H1 (cell line): Measurements from ENCODE around the gene SLC23A2. TPM values are rescaled to one million over a fixed set of nuclear protein-coding genes. Genes with fewer than 3 reads are reported as not detected.

ENCODE experiments used
- CTCF ChIA-PET: fragments of 300-600 bp; sonication (Branson Sonifier 250); formaldehyde crosslinking; loops from one replicate; lab custom pipeline; 2021; ENCODE audit not compliant: partially characterized antibody; lab: Charles Lee
- POLR2A ChIA-PET: fragments of 300-600 bp; sonication (Branson Sonifier 250); formaldehyde crosslinking; loops from one replicate; lab custom pipeline; 2021; ENCODE audit warnings: inconsistent platforms; ENCODE audit not compliant: partially characterized antibody; lab: Charles Lee
- DNase-seq, 2 experiments: peaks; one replicate each; pipeline versions ENCODE4 v3.0.0 to v3.0.0-alpha.2; 2010 to 2022; ENCODE audit warnings: low spot score in 2 of 2, low read depth in 1 of 2, mixed read lengths in 1 of 2
- FAIRE-seq: peaks from 2 replicates; lab custom pipeline; 2011; peaks lifted over from hg19 to GRCh38; lab: Jason Lieb, UNC
- H2AFZ ChIP-seq: 2 replicates; pipeline ENCODE4 v1.8.1; 2012; ENCODE audit warnings: low read length, inconsistent platforms
- H2AK5ac ChIP-seq: 2 replicates; pipeline ENCODE4 v1.6.1; 2013; ENCODE audit warnings: low read depth, low read length
- H2BK120ac ChIP-seq: replicated peaks from 2 replicates; pipeline ENCODE3; 2013; ENCODE audit warnings: low read depth, low read length, inconsistent platforms
- H2BK12ac ChIP-seq: 2 replicates; pipeline ENCODE4 v1.6.1; 2013; ENCODE audit warnings: low read depth, low read length
- H2BK15ac ChIP-seq: 2 replicates; pipeline ENCODE4 v1.6.1; 2013; ENCODE audit warnings: low read length
- H2BK20ac ChIP-seq: 2 replicates; pipeline ENCODE4 v1.6.1; 2013; ENCODE audit warnings: low read length
- H2BK5ac ChIP-seq: 2 replicates; pipeline ENCODE4 v1.6.1; 2013; ENCODE audit warnings: low read depth, low read length
- H3K14ac ChIP-seq: 2 replicates; pipeline ENCODE4 v1.6.1; 2013; ENCODE audit warnings: inconsistent platforms; ENCODE audit not compliant: insufficient read length
- H3K18ac ChIP-seq: 2 replicates; pipeline ENCODE4 v1.6.1; 2013; ENCODE audit warnings: low read length; ENCODE audit errors: extremely low read depth
- H3K23ac ChIP-seq: 2 replicates; pipeline ENCODE4 v1.6.1; 2013; ENCODE audit warnings: inconsistent platforms; ENCODE audit not compliant: insufficient read length
- H3K23me2 ChIP-seq: 2 replicates; pipeline ENCODE4 v1.6.1; 2013; ENCODE audit warnings: low read depth, low read length
- H3K27ac ChIP-seq: 2 replicates; pipeline ENCODE4 v1.6.1; 2011; ENCODE audit warnings: low read depth, low read length, inconsistent platforms
- H3K27me3 ChIP-seq, 4 experiments: replicated peaks in 1 of 4; 1 replicate in 1 of 4; 2 replicates in 3 of 4; pipeline versions ENCODE4 v1.6.1 to v1.8.1; 2011 to 2013; ENCODE audit warnings: low read length in 3 of 4, mild to moderate bottlenecking in 3 of 4, inconsistent platforms in 2 of 4, mixed read lengths in 2 of 4, moderate library complexity in 1 of 4; ENCODE audit not compliant: control insufficient read depth in 3 of 4, insufficient read depth in 3 of 4; ENCODE audit errors: extremely low read depth in 1 of 4
- H3K36me3 ChIP-seq, 4 experiments: 2 replicates each; pipeline versions ENCODE4 v1.6.1 to v1.8.1; 2011 to 2013; ENCODE audit warnings: mild to moderate bottlenecking in 4 of 4, low read length in 3 of 4, moderate library complexity in 2 of 4, control low read depth in 1 of 4, inconsistent platforms in 1 of 4; ENCODE audit not compliant: insufficient read depth in 4 of 4, control insufficient read depth in 2 of 4
- H3K4ac ChIP-seq: replicated peaks from 2 replicates; pipeline ENCODE3; 2013; ENCODE audit warnings: low read length, low read depth, mixed read lengths, inconsistent platforms; ENCODE audit not compliant: insufficient read length
- H3K4me1 ChIP-seq, 4 experiments: replicated peaks in 1 of 4; 1 replicate in 1 of 4; 2 replicates in 3 of 4; pipeline versions ENCODE4 v1.6.1 to v1.8.1; 2011 to 2013; ENCODE audit warnings: low read length in 3 of 4, inconsistent platforms in 2 of 4, mixed read lengths in 1 of 4; ENCODE audit not compliant: insufficient read depth in 4 of 4, control insufficient read depth in 3 of 4
- H3K4me2 ChIP-seq, 2 experiments: 2 replicates each; pipeline versions ENCODE4 v1.6.1 to v1.8.1; 2011 to 2013; ENCODE audit warnings: low read depth in 2 of 2, low read length in 2 of 2, control low read depth in 1 of 2, inconsistent platforms in 1 of 2, mild to moderate bottlenecking in 1 of 2; ENCODE audit not compliant: insufficient read depth in 1 of 2
- H3K4me3 ChIP-seq, 4 experiments: fragments of 200-600, 300-600 bp in 1 of 4; sonication (generic), shearing (Covaris generic), sonication (Bioruptor Twin) in 1 of 4; 2 replicates each; pipeline versions ENCODE4 v1.5.1 to v1.8.1; 2011 to 2016; ENCODE audit warnings: low read length in 4 of 4, low read depth in 3 of 4, control low read depth in 2 of 4, inconsistent platforms in 2 of 4, mild to moderate bottlenecking in 2 of 4, mixed read lengths in 1 of 4, moderate library complexity in 1 of 4; ENCODE audit not compliant: insufficient read depth in 2 of 4; ENCODE audit errors: extremely low read depth in 1 of 4
- H3K56ac ChIP-seq: replicated peaks from 2 replicates; pipeline ENCODE3; 2013; ENCODE audit warnings: low read depth, mild to moderate bottlenecking, mixed read lengths, low read length, inconsistent platforms; ENCODE audit not compliant: insufficient read length
- H3K79me1 ChIP-seq: 2 replicates; pipeline ENCODE4 v1.6.1; 2013; ENCODE audit warnings: low read depth, low read length, control low read depth
- H3K79me2 ChIP-seq, 2 experiments: 2 replicates each; pipeline versions ENCODE4 v1.6.1 to v1.8.1; 2012 to 2013; ENCODE audit warnings: low read length in 2 of 2, mild to moderate bottlenecking in 2 of 2, inconsistent platforms in 1 of 2; ENCODE audit not compliant: insufficient read depth in 2 of 2, control insufficient read depth in 1 of 2
- H3K9ac ChIP-seq, 4 experiments: replicated peaks in 1 of 4; 1 replicate in 1 of 4; 2 replicates in 3 of 4; pipeline versions ENCODE4 v1.6.1 to v1.8.1; 2011 to 2013; ENCODE audit warnings: low read depth in 3 of 4, low read length in 3 of 4, control low read depth in 2 of 4, mild to moderate bottlenecking in 2 of 4, moderate library complexity in 2 of 4, inconsistent platforms in 1 of 4; ENCODE audit errors: extremely low read depth in 1 of 4
- H3K9me3 ChIP-seq, 2 experiments: 2 replicates each; pipeline versions ENCODE4 v1.6.1 to v1.8.1; 2012 to 2013; ENCODE audit warnings: mild to moderate bottlenecking in 2 of 2, moderate library complexity in 2 of 2, control low read depth in 1 of 2, inconsistent platforms in 1 of 2, low read depth in 1 of 2, low read length in 1 of 2, mixed read lengths in 1 of 2; ENCODE audit not compliant: insufficient read depth in 2 of 2
- H4K20me1 ChIP-seq, 2 experiments: replicated peaks in 1 of 2; 2 replicates each; pipeline versions ENCODE3 to v1.8.1; 2011 to 2013; ENCODE audit warnings: inconsistent platforms in 2 of 2, low read length in 2 of 2, mild to moderate bottlenecking in 1 of 2; ENCODE audit not compliant: insufficient read depth in 2 of 2, control insufficient read depth in 1 of 2
- H4K5ac ChIP-seq: 2 replicates; pipeline ENCODE4 v1.6.1; 2013; ENCODE audit warnings: low read length, low read depth, mixed read lengths, inconsistent platforms; ENCODE audit not compliant: insufficient read length
- H4K8ac ChIP-seq: 2 replicates; pipeline ENCODE4 v1.8.0; 2013; ENCODE audit warnings: mild to moderate bottlenecking, moderate library complexity, low read length, inconsistent platforms; ENCODE audit not compliant: insufficient read depth; ENCODE audit errors: extremely low read depth
- H4K91ac ChIP-seq: replicated peaks from 2 replicates; pipeline ENCODE3; 2013; ENCODE audit warnings: low read length, mixed read lengths, inconsistent platforms; ENCODE audit not compliant: insufficient read length
- BRCA1 ChIP-seq: IDR thresholded peaks from 2 replicates; pipeline ENCODE4 v1.6.1; 2012; ENCODE audit warnings: low read depth, low read length, improper control_type of control experiment
- CBX8 ChIP-seq: fragments of 300-800, 300-1000 bp; sonication (generic); IDR thresholded peaks from 2 replicates; pipeline ENCODE4 v1.7.1; 2016; ENCODE audit warnings: low read depth, low read length, borderline replicate concordance
- WGBS, 2 experiments: shearing (Covaris generic) in 1 of 2; methylation state at CpG; one replicate each; pipeline versions ENCODE4 v1.1.6 to v1.1.7; 2013 to 2015; ENCODE audit warnings: low lambda C conversion rate in 2 of 2, mixed read lengths in 2 of 2, inconsistent platforms in 1 of 2, low coverage in 1 of 2, missing lambda C conversion rate in 1 of 2; ENCODE audit not compliant: insufficient replicate concordance in 2 of 2, insufficient coverage in 1 of 2, insufficient read length in 1 of 2; ENCODE audit errors: extremely low coverage in 1 of 2, missing lambda C conversion rate in 1 of 2; 5-methylcytosine and 5-hydroxymethylcytosine counted together
- polyA plus RNA-seq, 7 experiments: library from polyadenylated mRNA; depleted of rRNA in 3 of 7; stranded (reverse) in 5 of 7; unstranded in 2 of 7; fragments of >200 nt in 5 of 7; fragments of 200-250 nt in 2 of 7; gene quantifications; 1 replicate in 5 of 7; 2 replicates in 1 of 7; 4 replicates in 1 of 7; pipeline versions ENCODE4 v1.2.1 to v1.2.3, GENCODE V29; 2011 to 2013; ENCODE audit warnings: missing spikeins in 2 of 7, mixed read lengths in 2 of 7
- total RNA-seq: library from RNA; stranded (reverse); fragmentation: NEBNext Ultra II Directional; extraction: Animal tissue kit (Norgen Biotek cat#: 25700); gene quantifications from 2 replicates; pipeline ENCODE4 v1.2.1, GENCODE V29; 2021
- TF ChIP-seq, protein P1 (sequence below): IDR thresholded peaks from 2 replicates; pipeline ENCODE4 v1.6.1; 2011; ENCODE audit warnings: low read length, improper control_type of control experiment

SLC23A2 gene
- total and polyA plus RNA-seq, 2 of the 8 experiments (the other 6 are each of a cell fraction or from before 2014, with no cell fraction given): 17.0 to 18.6 TPM

GRCh38 chr20:4894981-4895381, 106.3 kb downstream of the SLC23A2 start:
- Histone ChIP-seq H4K91ac (no peak overlapping the region), H2BK120ac (no peak overlapping the region), H2AFZ (no peak overlapping the region), H3K36me3 (no peaks in the 10 kb centered on the region; a peak in 1 of 8 replicates), H3K23ac (no peak overlapping the region), H2AK5ac (0 out of 2 replicates have a peak overlapping the region, but pooled peaks have one; percentile 24), H3K79me1 (no peaks in the 10 kb centered on the region; the same call in 1 of the 2 replicates), H3K14ac (no peak overlapping the region), H4K5ac (no peak overlapping the region), H3K4me3 (no peak overlapping the region), H3K9me3 (no peaks in the 10 kb centered on the region), H3K4ac (no peak overlapping the region), H3K23me2 (no peaks in the 10 kb centered on the region; the same call in 1 of the 2 replicates), H2BK5ac (no peak overlapping the region), H3K79me2 (no peaks in the 10 kb centered on the region), H4K8ac (no peak overlapping the region), H3K18ac (no peak overlapping the region), H3K56ac (no peak overlapping the region), H4K20me1 (no peaks in the 10 kb centered on the region), H3K4me2 (no peak overlapping the region), H2BK12ac (no peak overlapping the region), H2BK15ac (no peak overlapping the region), H3K27me3 (no peaks in the 10 kb centered on the region; a peak in 1 of 7 replicates), H3K9ac (no peak overlapping the region), H2BK20ac (no peak overlapping the region), H3K27ac (no peak overlapping the region), H3K4me1 (peaks cover 0 to 16% (median 10%) of the 10 kb centered on the region in 4 experiments; a peak in 5 of 7 replicates)
- TF ChIP-seq, protein P1, sequence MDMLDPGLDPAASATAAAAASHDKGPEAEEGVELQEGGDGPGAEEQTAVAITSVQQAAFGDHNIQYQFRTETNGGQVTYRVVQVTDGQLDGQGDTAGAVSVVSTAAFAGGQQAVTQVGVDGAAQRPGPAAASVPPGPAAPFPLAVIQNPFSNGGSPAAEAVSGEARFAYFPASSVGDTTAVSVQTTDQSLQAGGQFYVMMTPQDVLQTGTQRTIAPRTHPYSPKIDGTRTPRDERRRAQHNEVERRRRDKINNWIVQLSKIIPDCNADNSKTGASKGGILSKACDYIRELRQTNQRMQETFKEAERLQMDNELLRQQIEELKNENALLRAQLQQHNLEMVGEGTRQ: no peak
- TF ChIP-seq CBX8: no peak
- TF ChIP-seq BRCA1: no peak
- 85% methylated on average over 8 of the region's 8 CpGs; no CpG with 5 or more reads in 1 of the 2 experiments for WGBS, 2 experiments
- ChIA-PET CTCF (no interaction called here), POLR2A (no interaction called here)
- FAIRE-seq (no peak), DNase-seq (no peak)
